Prostate gland (tissue), 2 donors: ENCODE results near the gene MTMR1. TPM values are rescaled to one million over a fixed set of nuclear protein-coding genes. Genes with fewer than 3 reads are reported as not detected.

Experiments used
- DNase-seq: peaks from one replicate; pipeline ENCODE4 v3.0.0-alpha.2; 2019; ENCODE audit warnings: low spot score
- H3K27ac ChIP-seq, 2 donors: fragments of 200-600 bp; sonication (generic); 2 replicates each; pipeline ENCODE4 v1.5.1; 2017 to 2019
- H3K27me3 ChIP-seq: fragments of 200-600 bp; sonication (generic); replicated peaks from 2 replicates; pipeline ENCODE4 v1.5.1; 2019; ENCODE audit not compliant: insufficient read depth
- H3K36me3 ChIP-seq, 2 donors: fragments of 200-600 bp; sonication (generic); 1 replicate in 1 of 2; 2 replicates in 1 of 2; pipeline versions ENCODE4 v1.5.1 to v1.8.1; 2017 to 2019
- H3K4me1 ChIP-seq: fragments of 200-600 bp; sonication (generic); replicated peaks from 2 replicates; pipeline ENCODE4 v1.5.1; 2019
- H3K4me3 ChIP-seq, 2 donors: fragments of 200-600 bp; sonication (generic); 2 replicates each; pipeline ENCODE4 v1.5.1; 2017 to 2019
- H3K9me3 ChIP-seq: fragments of 200-600 bp; sonication (generic); 2 replicates; pipeline ENCODE4 v1.5.1; 2017
- POLR2A ChIP-seq: fragments of 450-650 bp; IDR thresholded peaks from one replicate; pipeline ENCODE4 v1.6.1; 2016; ENCODE audit warnings: antibody characterized with exemption, mild to moderate bottlenecking
- POLR2AphosphoS5 ChIP-seq: sonication (generic); formaldehyde crosslinking; IDR thresholded peaks from one replicate; pipeline ENCODE4 v1.6.1; 2017; ENCODE audit warnings: antibody characterized with exemption
- WGBS: methylation state at CpG from one replicate; pipeline ENCODE4 v1.1.5; 2018; 5-methylcytosine and 5-hydroxymethylcytosine counted together
- intact Hi-C: fragments of 100-400 bp; cut with DNase I; formaldehyde crosslinking; loops from one replicate; pipeline ENCODE4 v1.14.2; 2022
- total RNA-seq, 2 donors: library from RNA; depleted of rRNA; stranded (reverse); fragments of >200 nt; gene quantifications; one replicate each; pipeline ENCODE4 v1.1.0, GENCODE V29; 2016
- TF ChIP-seq, protein P1 (sequence below), 4 experiments: fragments of 200-600 bp in 2 of 4; fragments of 450-650 bp in 2 of 4; sonication (generic) in 2 of 4; IDR thresholded peaks; 1 replicate in 3 of 4; 2 replicates in 1 of 4; pipeline ENCODE4 v1.5.1; 2016 to 2019; ENCODE audit warnings: antibody characterized with exemption in 4 of 4, mild to moderate bottlenecking in 2 of 4, moderate library complexity in 2 of 4

Gene MTMR1
- total RNA-seq, 2 donors from 2014 or later, result 35.0 to 37.3 TPM

DNA sequence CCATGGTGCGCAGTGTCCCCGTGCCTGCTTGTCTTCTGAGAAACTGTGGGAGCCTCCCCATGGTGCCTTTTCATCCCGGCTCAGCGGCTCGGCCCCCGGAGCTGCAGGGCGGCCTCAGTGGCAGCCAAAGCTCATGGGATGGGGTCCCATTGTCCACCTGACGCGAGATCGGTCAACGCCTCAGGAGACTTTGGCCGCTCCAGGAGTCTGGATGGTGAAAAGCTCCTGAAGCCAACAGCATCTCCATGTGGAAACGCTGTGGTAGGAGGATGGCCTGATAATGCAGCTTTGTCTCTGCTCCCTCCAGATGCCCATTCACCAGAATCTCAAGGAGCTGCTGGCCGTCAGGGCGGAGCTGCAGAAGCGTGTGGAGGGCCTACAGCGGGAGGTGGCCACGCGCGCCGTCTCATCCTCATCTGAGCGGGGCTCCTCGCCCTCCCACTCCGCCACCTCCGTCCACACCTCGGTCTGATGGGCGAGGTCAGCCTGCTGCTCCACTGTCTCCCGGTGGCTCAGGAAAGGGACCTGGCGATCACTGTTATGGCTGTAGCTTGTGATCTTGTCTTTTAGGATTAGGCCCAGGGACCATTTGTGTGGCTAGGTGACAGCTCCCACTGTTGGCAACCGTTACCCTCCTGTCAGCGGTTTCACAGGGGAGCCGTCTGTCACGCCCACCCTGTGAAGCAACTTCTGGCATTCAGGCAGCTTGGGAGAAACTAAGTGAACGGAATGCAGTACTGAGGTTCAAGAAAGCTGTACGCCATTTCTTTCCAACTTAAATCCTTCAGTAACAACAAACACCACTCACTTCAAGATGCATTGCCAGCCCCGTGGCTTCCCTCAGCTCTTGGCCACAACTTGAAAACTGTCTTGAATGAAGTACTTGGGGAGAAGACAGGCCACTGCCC lies 69.3 kb downstream of the MTMR1 start:
- no peaks in the 10 kb centered on the region for H3K36me3 ChIP-seq
- H3K9me3 ChIP-seq, result no peaks in the 10 kb centered on the region
- 76% methylated on average over 19 of the region's 36 CpGs for WGBS
- TF ChIP-seq POLR2A (no peak), POLR2AphosphoS5 (no peak)
- TF ChIP-seq, protein P1, sequence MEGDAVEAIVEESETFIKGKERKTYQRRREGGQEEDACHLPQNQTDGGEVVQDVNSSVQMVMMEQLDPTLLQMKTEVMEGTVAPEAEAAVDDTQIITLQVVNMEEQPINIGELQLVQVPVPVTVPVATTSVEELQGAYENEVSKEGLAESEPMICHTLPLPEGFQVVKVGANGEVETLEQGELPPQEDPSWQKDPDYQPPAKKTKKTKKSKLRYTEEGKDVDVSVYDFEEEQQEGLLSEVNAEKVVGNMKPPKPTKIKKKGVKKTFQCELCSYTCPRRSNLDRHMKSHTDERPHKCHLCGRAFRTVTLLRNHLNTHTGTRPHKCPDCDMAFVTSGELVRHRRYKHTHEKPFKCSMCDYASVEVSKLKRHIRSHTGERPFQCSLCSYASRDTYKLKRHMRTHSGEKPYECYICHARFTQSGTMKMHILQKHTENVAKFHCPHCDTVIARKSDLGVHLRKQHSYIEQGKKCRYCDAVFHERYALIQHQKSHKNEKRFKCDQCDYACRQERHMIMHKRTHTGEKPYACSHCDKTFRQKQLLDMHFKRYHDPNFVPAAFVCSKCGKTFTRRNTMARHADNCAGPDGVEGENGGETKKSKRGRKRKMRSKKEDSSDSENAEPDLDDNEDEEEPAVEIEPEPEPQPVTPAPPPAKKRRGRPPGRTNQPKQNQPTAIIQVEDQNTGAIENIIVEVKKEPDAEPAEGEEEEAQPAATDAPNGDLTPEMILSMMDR (IDR thresholded peaks at IDR 0.05), result no peak
- DNase-seq, result no peak
- H3K27ac ChIP-seq, result no peak overlapping the region
- no peaks in the 10 kb centered on the region for H3K4me1 ChIP-seq
- H3K4me3 ChIP-seq, result no peak overlapping the region
- no peaks in the 10 kb centered on the region for H3K27me3 ChIP-seq
- intact Hi-C loops, result no loop called here

DNA sequence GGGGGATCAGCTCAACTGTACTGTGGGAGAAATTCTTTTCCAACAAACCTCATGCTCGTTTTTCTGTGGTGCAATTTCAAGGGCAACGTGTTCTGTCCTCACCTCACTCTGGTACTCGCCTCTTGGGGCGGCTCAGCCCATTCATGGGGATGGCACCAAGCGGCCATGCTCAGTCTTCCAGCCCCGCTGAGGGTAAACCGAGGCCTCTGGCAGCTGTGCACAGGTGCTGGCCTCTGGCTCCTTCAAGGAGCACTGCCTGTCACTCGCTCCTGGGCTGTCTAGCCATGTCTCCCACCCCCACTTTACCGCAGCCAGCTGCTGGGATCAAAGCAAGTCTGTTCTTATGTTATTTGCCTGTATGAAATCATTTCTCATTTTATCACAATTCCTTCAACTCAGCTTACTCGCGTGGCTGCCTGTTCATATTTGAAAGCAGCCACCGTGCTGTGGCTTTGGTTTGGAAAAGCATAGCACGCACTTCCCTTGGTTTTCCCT lies 70.2 kb downstream of the MTMR1 start:
- Histone ChIP-seq H3K4me1 (no peaks in the 10 kb centered on the region), H3K9me3 (no peaks in the 10 kb centered on the region), H3K36me3 (no peaks in the 10 kb centered on the region), H3K27me3 (no peaks in the 10 kb centered on the region), H3K27ac (no peak overlapping the region), H3K4me3 (no peak overlapping the region)
- TF ChIP-seq POLR2AphosphoS5, result no peak
- TF ChIP-seq POLR2A, result no peak
- TF ChIP-seq, protein P1 (IDR thresholded peaks at IDR 0.05), result no peak
- no peak for DNase-seq
- WGBS, result 79% methylated on average over 10 of the region's 13 CpGs
- intact Hi-C loops, result no loop called here

DNA sequence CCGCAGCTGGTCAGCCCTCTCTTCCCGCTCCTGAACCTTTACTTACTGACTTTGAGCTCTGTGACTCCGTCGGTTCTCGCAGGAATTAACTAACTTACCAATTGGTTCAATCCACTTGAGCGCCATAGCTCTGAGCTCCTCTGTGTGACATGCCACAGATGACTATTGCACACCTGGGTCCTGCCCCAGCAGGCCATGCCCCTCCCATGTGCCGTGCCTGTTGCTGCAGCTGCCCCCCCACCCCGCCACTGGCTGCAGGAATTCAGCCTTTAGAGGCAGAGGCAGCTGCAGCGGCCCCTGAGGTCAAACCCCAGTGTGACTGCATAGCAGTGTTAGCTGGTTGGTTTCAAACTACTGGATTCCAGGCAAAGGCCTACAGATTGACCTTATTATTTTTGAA lies 70.6 kb downstream of the MTMR1 start:
- Histone ChIP-seq H3K27me3 (no peaks in the 10 kb centered on the region), H3K4me1 (no peaks in the 10 kb centered on the region), H3K9me3 (no peaks in the 10 kb centered on the region), H3K36me3 (no peaks in the 10 kb centered on the region), H3K27ac (no peak overlapping the region), H3K4me3 (no peak overlapping the region)
- WGBS, result 86% methylated on average over 5 of the region's 9 CpGs
- TF ChIP-seq, protein P1 (IDR thresholded peaks at IDR 0.05), result no peak
- TF ChIP-seq POLR2A (no peak), POLR2AphosphoS5 (no peak)
- intact Hi-C loops, result no loop called here
- no peak for DNase-seq

DNA sequence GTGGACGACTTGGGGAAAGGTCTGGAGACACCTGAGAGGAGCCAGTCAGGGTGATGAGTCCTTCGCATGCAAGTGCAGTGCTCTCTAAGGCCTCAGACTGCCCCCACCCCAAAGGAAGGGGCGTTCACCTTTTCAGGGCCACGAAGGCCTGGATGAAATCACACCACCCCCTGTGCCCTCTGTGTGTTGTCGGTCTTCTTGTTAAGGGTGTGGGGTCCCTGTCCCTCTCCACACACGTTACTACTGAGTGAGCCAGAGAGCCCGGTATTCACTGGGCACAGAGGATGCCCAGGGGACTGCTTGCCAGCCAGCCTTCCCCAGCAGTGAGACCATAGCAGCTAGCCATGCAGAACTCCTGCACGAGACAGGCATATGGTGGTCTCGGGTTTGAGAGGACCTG lies 72.0 kb downstream of the MTMR1 start:
- Histone ChIP-seq H3K4me3 (no peak overlapping the region), H3K4me1 (no peaks in the 10 kb centered on the region), H3K36me3 (no peaks in the 10 kb centered on the region), H3K27me3 (no peaks in the 10 kb centered on the region), H3K27ac (no peak overlapping the region), H3K9me3 (no peaks in the 10 kb centered on the region)
- 86% methylated on average over 7 of the region's 9 CpGs for WGBS
- intact Hi-C loops, result no loop called here
- TF ChIP-seq POLR2A, result no peak
- TF ChIP-seq POLR2AphosphoS5, result no peak
- TF ChIP-seq, protein P1 (IDR thresholded peaks at IDR 0.05), result no peak
- DNase-seq, result no peak
